Left lung (tissue), 10 donors: ENCODE data around the gene PDE4B. TPM values are rescaled to one million over a fixed set of nuclear protein-coding genes. Genes with fewer than 3 reads are reported as not detected.

Experiments used
- ATAC-seq: fragments of 200-7000 bp; cut with Tn5 transposase; one replicate; pipeline ENCODE4 v1.9.1; 2020; ENCODE audit warnings: moderate library complexity
- DNase-seq, 4 donors: peaks; one replicate each; pipeline ENCODE4 v3.0.0-alpha.2; 2013 to 2020
- H3K27ac ChIP-seq, 2 donors: fragments of 200-600 bp; sonication (generic) in 1 of 2; one replicate each; pipeline versions ENCODE4 v1.5.0 to v1.8.0; 2020 to 2021
- H3K27me3 ChIP-seq, 2 donors: fragments of 200-600 bp; sonication (generic) in 1 of 2; one replicate each; pipeline versions ENCODE4 v1.5.0 to v1.8.0; 2020 to 2021
- H3K36me3 ChIP-seq, 2 donors: fragments of 200-600 bp; sonication (generic) in 1 of 2; one replicate each; pipeline versions ENCODE4 v1.5.0 to v1.8.0; 2020 to 2021
- H3K4me1 ChIP-seq, 2 donors: fragments of 200-600 bp; one replicate each; pipeline ENCODE4 v1.8.0; 2021
- H3K4me3 ChIP-seq, 2 donors: fragments of 200-600 bp; sonication (generic) in 1 of 2; one replicate each; pipeline versions ENCODE4 v1.5.0 to v1.8.0; 2020 to 2021; ENCODE audit warnings: mild to moderate bottlenecking in 1 of 2
- H3K9me3 ChIP-seq, 2 donors: fragments of 200-600 bp; sonication (generic) in 1 of 2; one replicate each; pipeline versions ENCODE4 v1.5.0 to v1.8.0; 2020 to 2021
- CTCF ChIP-seq, 2 donors: fragments of 200-600 bp; sonication (generic) in 1 of 2; IDR thresholded peaks; one replicate each; pipeline versions ENCODE4 v1.5.0 to v1.8.0; 2021; ENCODE audit warnings: antibody characterized with exemption in 2 of 2
- intact Hi-C, 2 donors: fragments of 100-400 bp; cut with DNase I; formaldehyde crosslinking; loops; one replicate each; pipeline versions ENCODE4 v1.11.2 to v1.14.2; 2022
- polyA plus RNA-seq, 6 donors: library from polyadenylated mRNA; unstranded; fragments of 120-200 nt; gene quantifications; one replicate each; pipeline ENCODE4 v1.2.1, GENCODE V29; 2013; ENCODE audit not compliant: insufficient read length in 6 of 6
- total RNA-seq, 2 donors: library from RNA; stranded (reverse); fragmentation: NEBNext Ultra II Directional; extraction: Animal tissue kit (Norgen Biotek cat#: 25700); gene quantifications; one replicate each; pipeline ENCODE4 v1.2.1, GENCODE V29; 2021
- donor health status: DM: no; HTN: yes; CAD: no.
- donor health status: DM: no; HTN: no; CAD: no.

PDE4B gene
- total and polyA plus RNA-seq, 8 donors: 8.6 to 50.7 (median 19.2) TPM

GRCh38 chr1:66323958-66324625 lies 531.4 kb downstream of the PDE4B start:
- intact Hi-C loops: no loop called here
- ATAC-seq: no peak

GRCh38 chr1:66325594-66326380 lies 533.1 kb downstream of the PDE4B start:
- Histone ChIP-seq H3K4me3 (no peak overlapping the region), H3K27ac (no peak overlapping the region), H3K36me3 (no peaks in the 10 kb centered on the region), H3K4me1 (peaks cover 3 to 42% of the 10 kb centered on the region in 2 donors), H3K9me3 (no peaks in the 10 kb centered on the region), H3K27me3 (no peaks in the 10 kb centered on the region)
- ATAC-seq (no peak), DNase-seq (no peak)
- no peak for TF ChIP-seq CTCF (IDR thresholded peaks at IDR 0.05)
- intact Hi-C loops: no loop called here

More at GRCh38 chr1:66323958-66324625, 531.4 kb downstream of the PDE4B start:
- Histone ChIP-seq H3K9me3 (no peaks in the 10 kb centered on the region), H3K4me3 (no peak overlapping the region), H3K27ac (no peak overlapping the region), H3K36me3 (no peaks in the 10 kb centered on the region), H3K4me1 (peaks cover 0 to 26% of the 10 kb centered on the region in 2 donors), H3K27me3 (no peaks in the 10 kb centered on the region)
- TF ChIP-seq CTCF (IDR thresholded peaks at IDR 0.05): no peak
- no peak for DNase-seq

- H3K9me3 ChIP-seq: no peaks in the 10 kb centered on the region
- intact Hi-C loops: no loop called here
- no peaks in the 10 kb centered on the region for H3K27me3 ChIP-seq
- H3K4me3 ChIP-seq: no peak overlapping the region
- no peak for TF ChIP-seq CTCF (IDR thresholded peaks at IDR 0.05)
- H3K4me1 ChIP-seq: peaks cover 11 to 52% of the 10 kb centered on the region in 2 donors
- DNase-seq: no peak
- H3K27ac ChIP-seq: peak overlapping the region in 1 of 2 donors; percentile 92
- no peaks in the 10 kb centered on the region for H3K36me3 ChIP-seq
- no peak for ATAC-seq
These were observed 534.2 kb downstream of the PDE4B start for GRCh38 chr1:66326867-66327266.

GRCh38 chr1:66327588-66327987 lies 534.9 kb downstream of the PDE4B start:
- H3K4me3 ChIP-seq: no peak overlapping the region
- intact Hi-C loops: no loop called here
- peak overlapping the region in 1 of 2 donors; percentile 92 for H3K27ac ChIP-seq
- no peak for ATAC-seq
- H3K36me3 ChIP-seq: no peaks in the 10 kb centered on the region
- no peaks in the 10 kb centered on the region for H3K27me3 ChIP-seq
- no peak for DNase-seq
- peaks cover 11 to 52% of the 10 kb centered on the region in 2 donors for H3K4me1 ChIP-seq
- H3K9me3 ChIP-seq: no peaks in the 10 kb centered on the region
- no peak for TF ChIP-seq CTCF (IDR thresholded peaks at IDR 0.05)

GRCh38 chr1:66328896-66329295 lies 536.2 kb downstream of the PDE4B start:
- Histone ChIP-seq H3K36me3 (no peaks in the 10 kb centered on the region), H3K9me3 (no peaks in the 10 kb centered on the region), H3K27ac (peak overlapping the region in 1 of 2 donors; percentile 92), H3K27me3 (no peaks in the 10 kb centered on the region), H3K4me1 (peaks cover 11 to 61% of the 10 kb centered on the region in 2 donors), H3K4me3 (no peak overlapping the region)
- no peak for DNase-seq
- TF ChIP-seq CTCF (IDR thresholded peaks at IDR 0.05): no peak
- intact Hi-C loops: no loop called here
- ATAC-seq: no peak
